HEK293 (cell line): ENCODE measurements around the gene NAGPA.

Experiments used
- MEIS1 ChIP-seq: sonication (generic); formaldehyde crosslinking; IDR thresholded peaks from 2 replicates; pipeline ENCODE4 v1.8.1; 2022; ENCODE audit warnings: missing genetic modification reagents, mild to moderate bottlenecking, borderline replicate concordance
- ZNF114 ChIP-seq: fragments of 450-650 bp; formaldehyde crosslinking; IDR thresholded peaks from 2 replicates; pipeline ENCODE4 v1.5.0; 2017; ENCODE audit warnings: missing biosample characterization, missing genetic modification characterization
- TF ChIP-seq, protein P1 (sequence below): fragments of 450-650 bp; formaldehyde crosslinking; IDR thresholded peaks from 2 replicates; pipeline ENCODE4 v1.5.1; 2016; ENCODE audit warnings: missing biosample characterization, missing genetic modification characterization
- TF ChIP-seq, protein P2 (sequence below): fragments of 450-650 bp; formaldehyde crosslinking; IDR thresholded peaks from 2 replicates; pipeline ENCODE4 v1.5.1; 2016; ENCODE audit warnings: missing biosample characterization, missing genetic modification characterization

DNA sequence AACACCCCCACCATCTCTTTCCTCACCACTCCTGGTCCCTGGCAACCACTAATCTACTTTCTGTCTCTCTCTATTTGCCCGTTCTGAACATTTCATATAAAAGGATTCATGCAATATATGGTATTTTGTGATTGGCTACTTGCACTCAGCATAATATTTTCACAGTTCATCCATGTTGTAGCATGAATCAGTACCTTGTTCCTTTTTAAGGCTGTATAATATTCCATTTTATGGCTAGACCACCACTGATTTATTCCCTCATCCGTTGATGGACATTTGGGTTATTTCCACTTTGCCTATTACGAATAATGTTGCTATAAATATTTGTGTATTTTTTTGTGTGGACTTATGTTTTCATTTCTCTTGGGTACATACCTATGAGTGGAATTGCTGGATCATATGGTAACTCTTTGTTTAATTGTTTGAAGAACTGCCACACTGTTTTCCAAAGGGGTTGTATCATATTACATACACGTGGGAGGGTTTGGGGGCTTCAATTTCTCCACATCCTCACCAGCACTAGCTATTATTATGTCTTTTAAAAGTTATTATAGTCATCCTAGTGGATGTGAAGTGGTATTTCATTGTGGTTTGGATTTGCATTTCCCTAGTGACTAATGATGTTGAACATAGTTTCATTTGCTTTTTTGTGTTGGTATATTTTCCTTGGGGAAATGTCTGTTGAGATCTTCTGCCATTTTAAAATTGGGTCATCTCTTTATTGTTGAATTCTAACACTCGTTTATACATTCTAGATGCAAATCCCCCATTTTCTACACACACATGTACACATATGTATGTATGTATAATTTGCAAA, 49.4 kb downstream of the NAGPA start:
- TF ChIP-seq ZNF114 (tag by site-specific recombination) (no peak), MEIS1 (CRISPR knock-in tag) (no peak)
- TF ChIP-seq, protein P1, sequence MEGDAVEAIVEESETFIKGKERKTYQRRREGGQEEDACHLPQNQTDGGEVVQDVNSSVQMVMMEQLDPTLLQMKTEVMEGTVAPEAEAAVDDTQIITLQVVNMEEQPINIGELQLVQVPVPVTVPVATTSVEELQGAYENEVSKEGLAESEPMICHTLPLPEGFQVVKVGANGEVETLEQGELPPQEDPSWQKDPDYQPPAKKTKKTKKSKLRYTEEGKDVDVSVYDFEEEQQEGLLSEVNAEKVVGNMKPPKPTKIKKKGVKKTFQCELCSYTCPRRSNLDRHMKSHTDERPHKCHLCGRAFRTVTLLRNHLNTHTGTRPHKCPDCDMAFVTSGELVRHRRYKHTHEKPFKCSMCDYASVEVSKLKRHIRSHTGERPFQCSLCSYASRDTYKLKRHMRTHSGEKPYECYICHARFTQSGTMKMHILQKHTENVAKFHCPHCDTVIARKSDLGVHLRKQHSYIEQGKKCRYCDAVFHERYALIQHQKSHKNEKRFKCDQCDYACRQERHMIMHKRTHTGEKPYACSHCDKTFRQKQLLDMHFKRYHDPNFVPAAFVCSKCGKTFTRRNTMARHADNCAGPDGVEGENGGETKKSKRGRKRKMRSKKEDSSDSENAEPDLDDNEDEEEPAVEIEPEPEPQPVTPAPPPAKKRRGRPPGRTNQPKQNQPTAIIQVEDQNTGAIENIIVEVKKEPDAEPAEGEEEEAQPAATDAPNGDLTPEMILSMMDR, result no peak
- TF ChIP-seq, protein P2, sequence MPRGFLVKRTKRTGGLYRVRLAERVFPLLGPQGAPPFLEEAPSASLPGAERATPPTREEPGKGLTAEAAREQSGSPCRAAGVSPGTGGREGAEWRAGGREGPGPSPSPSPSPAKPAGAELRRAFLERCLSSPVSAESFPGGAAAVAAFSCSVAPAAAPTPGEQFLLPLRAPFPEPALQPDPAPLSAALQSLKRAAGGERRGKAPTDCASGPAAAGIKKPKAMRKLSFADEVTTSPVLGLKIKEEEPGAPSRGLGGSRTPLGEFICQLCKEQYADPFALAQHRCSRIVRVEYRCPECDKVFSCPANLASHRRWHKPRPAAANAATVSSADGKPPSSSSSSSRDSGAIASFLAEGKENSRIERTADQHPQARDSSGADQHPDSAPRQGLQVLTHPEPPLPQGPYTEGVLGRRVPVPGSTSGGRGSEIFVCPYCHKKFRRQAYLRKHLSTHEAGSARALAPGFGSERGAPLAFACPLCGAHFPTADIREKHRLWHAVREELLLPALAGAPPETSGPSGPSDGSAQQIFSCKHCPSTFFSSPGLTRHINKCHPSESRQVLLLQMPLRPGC (tag by site-specific recombination), result no peak
